HG03378 (cell line): ENCODE results near the gene RHBDL3.

ENCODE experiments used
- ATAC-seq: cut with Tn5 transposase; IDR thresholded peaks from one replicate; pipeline ENCODE4 v1.9.1; 2021; ENCODE audit warnings: mild to moderate bottlenecking, moderate library complexity; ENCODE audit not compliant: unreplicated experiment

The RHBDL3 gene

GRCh38 chr17:32266389-32267301, 1.0 kb downstream of the RHBDL3 start:
- ATAC-seq: no peak

- no peak for ATAC-seq
These were observed 2.1 kb downstream of the RHBDL3 start for GRCh38 chr17:32267690-32268205.

- no peak for ATAC-seq
These were observed 3.2 kb downstream of the RHBDL3 start for GRCh38 chr17:32268734-32269288.

DNA sequence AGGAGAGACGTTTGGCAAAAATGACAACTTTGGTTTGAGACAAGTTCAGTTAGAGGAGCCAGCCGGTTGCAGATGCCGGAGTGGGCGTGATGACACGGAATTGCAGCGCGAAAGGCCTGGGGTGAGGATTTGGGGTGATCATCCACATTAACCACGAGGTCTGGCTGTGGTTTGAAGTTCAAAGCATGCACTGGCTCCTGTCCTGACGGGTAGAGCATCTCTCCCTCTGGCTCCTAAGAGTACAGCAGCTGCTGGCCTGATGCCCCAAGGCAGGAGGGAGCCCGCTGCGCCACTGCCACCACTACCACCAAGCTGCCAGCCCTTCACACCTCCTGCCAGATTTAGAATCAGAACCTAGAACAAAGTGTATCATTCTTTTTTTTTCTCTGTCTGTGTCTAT, 3.7 kb downstream of the RHBDL3 start:
- ATAC-seq: no peak

DNA sequence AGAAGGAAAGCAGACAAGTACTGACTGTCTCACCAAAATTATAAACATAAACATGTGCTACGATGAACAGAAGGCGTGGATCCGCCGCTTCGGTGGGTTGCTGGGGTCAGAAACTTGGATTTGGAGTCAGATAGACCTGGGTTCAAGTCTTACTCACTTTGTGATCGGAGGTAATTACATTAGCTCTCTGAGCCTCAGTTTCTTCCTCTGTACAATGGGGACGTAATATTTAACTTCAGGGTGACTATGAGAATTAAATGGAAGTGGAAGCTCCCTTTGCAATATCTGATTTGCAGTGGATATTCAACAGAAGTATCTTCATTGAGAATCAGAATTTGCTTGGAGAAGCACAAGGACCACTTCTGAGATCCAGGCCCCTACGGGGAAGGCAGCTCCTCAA, 6.2 kb downstream of the RHBDL3 start:
- no peak for ATAC-seq

- ATAC-seq: no peak
These were observed 8.5 kb downstream of the RHBDL3 start for GRCh38 chr17:32274101-32274500.

DNA sequence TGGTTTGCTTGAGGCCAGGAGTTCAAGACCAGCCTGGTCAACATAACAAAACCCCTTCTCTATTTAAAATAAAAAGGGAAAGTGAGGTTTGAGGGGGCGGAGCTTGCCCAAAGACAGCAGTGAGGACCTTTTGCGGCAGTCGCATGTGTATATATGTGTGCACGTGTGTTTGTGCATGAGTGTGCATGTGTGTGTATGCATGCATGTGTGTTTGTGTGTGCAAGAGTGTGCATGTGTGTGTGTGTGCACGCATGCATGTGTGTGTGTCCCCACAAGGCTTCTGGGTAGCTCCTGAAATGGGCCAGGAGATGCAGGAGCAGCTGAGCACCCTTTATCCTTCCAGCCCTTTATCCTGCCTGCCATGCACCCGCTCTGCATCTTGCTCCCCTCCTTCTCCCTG, 9.0 kb downstream of the RHBDL3 start:
- no peak for ATAC-seq

DNA sequence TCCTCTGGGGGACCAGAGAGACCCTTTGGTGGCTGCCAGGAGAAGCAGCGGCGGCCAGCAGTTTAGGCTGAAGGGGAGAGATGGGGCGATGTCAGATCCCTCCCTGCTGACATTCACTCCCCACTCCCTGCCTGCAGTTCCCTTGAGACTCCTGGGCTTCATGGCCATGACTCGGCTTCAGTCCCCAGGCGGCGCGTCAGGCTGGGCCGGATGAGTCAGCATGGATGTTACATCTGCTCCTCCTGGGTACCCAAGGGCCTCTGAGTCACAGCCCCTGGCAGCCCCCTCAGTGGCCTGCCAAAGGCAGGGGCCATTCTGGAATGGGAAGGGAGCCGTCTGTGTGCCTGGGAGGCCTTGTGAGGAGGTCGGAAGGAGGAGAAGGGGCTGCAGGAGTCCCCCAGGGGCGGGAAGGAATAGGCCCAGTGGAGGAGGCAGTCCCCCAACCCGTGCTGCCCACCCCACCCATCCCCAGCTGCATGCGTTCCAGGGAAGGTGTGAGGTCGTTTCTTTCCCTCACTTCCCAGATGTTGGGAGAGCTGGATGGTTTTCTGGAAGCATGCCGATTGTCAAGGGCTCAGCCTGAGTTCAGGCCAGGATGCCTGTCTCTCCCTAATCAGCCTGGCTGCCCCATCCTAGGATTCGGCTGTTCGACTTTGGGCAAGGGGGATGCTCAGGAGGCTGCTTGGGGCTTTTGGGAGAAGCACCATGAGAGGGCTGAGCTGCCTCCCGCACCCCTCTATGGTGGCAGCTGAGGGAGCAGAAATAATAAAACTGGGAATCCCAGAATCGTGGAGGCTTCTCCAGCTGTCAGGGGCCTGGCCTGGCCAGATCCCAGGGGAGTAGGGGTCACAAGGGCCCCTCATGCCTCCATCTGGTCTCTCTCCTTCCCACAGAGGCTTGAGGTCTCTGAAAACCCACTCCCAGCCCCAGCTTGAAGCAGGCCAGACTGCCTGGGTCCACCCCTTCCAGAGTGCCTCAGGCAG, 9.7 kb downstream of the RHBDL3 start:
- no peak for ATAC-seq

DNA sequence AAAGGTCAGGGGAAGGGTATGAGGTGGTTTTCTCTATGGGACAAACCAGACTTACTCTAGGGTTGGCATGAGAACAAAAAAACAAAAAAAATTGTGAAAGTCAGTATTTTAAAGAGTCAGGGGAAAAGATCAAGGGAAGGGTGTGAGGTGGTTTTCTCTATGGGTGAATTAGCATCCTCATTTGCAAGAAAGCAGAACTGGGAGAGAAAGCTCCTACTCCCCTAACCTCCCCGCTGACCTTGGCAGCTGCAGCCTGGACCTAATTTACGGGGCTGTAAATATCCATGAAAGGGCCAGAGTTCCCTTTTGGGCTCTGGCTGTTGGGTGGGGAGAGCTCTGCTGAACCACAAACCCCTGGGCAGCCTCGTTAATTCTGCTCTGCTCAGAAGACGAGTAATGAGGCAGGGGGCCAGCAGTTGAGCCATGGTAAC, 10.6 kb downstream of the RHBDL3 start:
- ATAC-seq: no peak

- no peak for ATAC-seq
These were observed 11.7 kb downstream of the RHBDL3 start for GRCh38 chr17:32277284-32277683.

- no peak for ATAC-seq
These were observed 13.2 kb downstream of the RHBDL3 start for GRCh38 chr17:32278815-32279214.

DNA sequence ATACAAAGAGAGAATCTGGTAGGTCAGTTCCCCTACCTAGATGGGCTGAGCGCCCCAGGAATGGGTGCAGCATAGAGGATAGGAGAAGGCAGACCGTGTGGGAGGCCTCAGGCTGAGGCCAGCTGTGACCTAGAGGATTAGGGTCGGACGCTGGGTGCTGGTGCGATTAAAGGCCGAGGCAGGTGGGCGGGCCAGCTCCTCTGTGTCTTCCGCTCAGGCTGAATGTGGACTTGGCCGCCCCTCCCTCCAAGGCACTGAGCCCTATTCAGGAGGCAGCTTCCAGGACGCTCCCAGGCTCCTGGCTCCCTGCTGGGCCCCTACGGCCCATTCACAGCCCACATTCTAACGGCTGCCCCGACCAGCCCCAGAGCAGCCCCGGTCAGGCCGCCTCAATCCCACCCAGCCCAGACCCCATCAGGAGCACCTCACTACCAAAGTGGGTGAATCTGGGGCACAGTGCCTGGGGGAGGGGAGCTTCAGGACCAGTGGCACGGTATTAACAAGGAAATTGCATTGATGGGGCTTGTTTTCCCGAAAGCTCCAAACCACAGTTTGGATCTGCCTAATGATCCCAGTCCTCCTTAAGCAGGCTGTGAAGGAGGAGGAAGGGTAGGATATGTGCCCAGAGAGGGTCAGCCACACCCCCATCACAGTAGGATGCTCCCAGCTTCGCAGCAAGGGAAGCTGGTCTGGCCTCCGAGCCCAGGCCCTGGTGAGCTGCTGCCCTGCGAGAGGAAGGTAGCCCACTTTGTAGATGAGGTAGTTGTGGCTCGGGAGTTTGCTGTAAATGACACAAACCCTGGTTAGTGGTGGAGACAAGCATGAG, 14.5 kb downstream of the RHBDL3 start:
- ATAC-seq: no peak

GRCh38 chr17:32281011-32281451, 15.4 kb downstream of the RHBDL3 start:
- no peak for ATAC-seq

- no peak for ATAC-seq
These were observed 18.1 kb downstream of the RHBDL3 start for GRCh38 chr17:32283745-32284201.

DNA sequence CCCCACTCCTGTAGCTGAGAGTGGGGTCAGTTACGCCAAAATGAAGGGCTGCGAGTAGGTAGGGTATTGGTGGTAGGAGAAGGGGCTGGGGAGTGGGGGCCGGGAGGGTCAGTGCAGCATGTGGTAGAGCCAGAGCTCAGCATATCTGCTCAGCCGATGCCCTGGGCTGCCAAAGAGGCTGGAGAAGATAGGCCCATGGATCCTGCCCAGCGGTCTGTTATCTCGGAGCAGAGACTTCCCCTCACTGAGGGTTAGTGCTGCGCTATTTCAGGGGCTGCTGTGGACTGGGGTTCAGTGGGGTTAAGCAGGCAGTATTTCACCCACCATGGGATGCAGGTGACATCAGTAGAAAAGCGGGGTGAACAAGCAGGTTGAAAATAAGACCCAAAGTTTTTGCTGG, 19.7 kb downstream of the RHBDL3 start:
- ATAC-seq: no peak

GRCh38 chr17:32285746-32286517, 20.3 kb downstream of the RHBDL3 start:
- no peak for ATAC-seq

- ATAC-seq: no peak
These were observed 20.9 kb downstream of the RHBDL3 start for GRCh38 chr17:32286518-32286900.

GRCh38 chr17:32287804-32288511, 22.3 kb downstream of the RHBDL3 start:
- ATAC-seq: no peak

DNA sequence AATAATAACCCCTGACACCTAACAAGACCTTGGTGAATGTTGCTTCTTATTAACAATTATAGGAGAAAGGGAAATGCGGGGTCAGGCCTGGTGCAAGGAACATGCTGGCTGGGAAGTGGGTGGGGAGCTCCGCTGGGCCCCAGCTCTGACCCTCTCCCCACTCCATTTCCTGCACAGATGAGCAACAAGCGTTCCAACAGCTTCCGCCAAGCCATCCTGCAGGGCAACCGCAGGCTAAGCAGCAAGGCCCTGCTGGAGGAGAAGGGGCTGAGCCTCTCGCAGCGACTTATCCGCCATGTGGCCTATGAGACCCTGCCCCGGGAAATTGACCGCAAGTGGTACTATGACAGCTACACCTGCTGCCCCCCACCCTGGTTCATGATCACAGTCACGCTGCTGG, 23.0 kb downstream of the RHBDL3 start:
- no peak for ATAC-seq
